ENCODE results near the gene ZNF526. TPM values are rescaled to one million over a fixed set of nuclear protein-coding genes. Genes with fewer than 3 reads are reported as not detected.

ZNF526 gene
- total RNA-seq, 2 donors from 2014 or later, result 4.9 to 6.0 TPM

GRCh38 chr19:42225718-42226292, 5.7 kb downstream of the ZNF526 start:
- Histone ChIP-seq H3K9me3 (no peaks in the 10 kb centered on the region), H3K4me1 (peaks cover 9% of the 10 kb centered on the region)

GRCh38 chr19:42226886-42227285, 6.8 kb downstream of the ZNF526 start:
- no peak for ATAC-seq
- intact Hi-C loops (cut with DNase I), result no loop called here
- WGBS, 2 donors, result 56% methylated on average over 1 of the region's 1 CpG; no CpG with 5 or more reads in 1 of the 2 donors
- Histone ChIP-seq H3K36me3 (replicated peaks in 1 of 2; ENCODE audit: insufficient read depth in 1 of 2, low read depth in 2 of 2) (peaks cover 4 to 27% of the 10 kb centered on the region in 2 donors), H3K27me3 (no peaks in the 10 kb centered on the region), H3K27ac (no peak overlapping the region), H3K9me3 (no peaks in the 10 kb centered on the region), H3K4me3 (no peak overlapping the region), H3K4me1 (no peaks in the 10 kb centered on the region)
- DNase-seq, result no peak
- TF ChIP-seq POLR2A (IDR thresholded peaks at IDR 0.05) (no peak), CTCF (IDR thresholded peaks at IDR 0.05) (no peak)

More at GRCh38 chr19:42225718-42226292, 5.7 kb downstream of the ZNF526 start:
- ATAC-seq (no peak), DNase-seq (no peak)
- no peaks in the 10 kb centered on the region for H3K27me3 ChIP-seq
- 96 to 97% methylated on average over 21 to 32 of the region's 33 CpGs for WGBS, 2 donors
- no peak overlapping the region for H3K27ac ChIP-seq
- no peak for TF ChIP-seq CTCF (IDR thresholded peaks at IDR 0.05)
- TF ChIP-seq POLR2A (IDR thresholded peaks at IDR 0.05), result no peak
- H3K4me3 ChIP-seq, result no peak overlapping the region
- H3K36me3 ChIP-seq (replicated peaks in 1 of 2; ENCODE audit: insufficient read depth in 1 of 2, low read depth in 2 of 2), result peaks cover 0 to 23% of the 10 kb centered on the region in 2 donors
- intact Hi-C loops (cut with DNase I), result no loop called here

- H3K9me3 ChIP-seq, result no peaks in the 10 kb centered on the region
- no peak overlapping the region for H3K27ac ChIP-seq
- no peak for ATAC-seq
- H3K4me3 ChIP-seq, result no peak overlapping the region
- intact Hi-C loops (cut with DNase I), result no loop called here
- no peaks in the 10 kb centered on the region for H3K27me3 ChIP-seq
- peaks cover 4 to 27% of the 10 kb centered on the region in 2 donors for H3K36me3 ChIP-seq (replicated peaks in 1 of 2; ENCODE audit: insufficient read depth in 1 of 2, low read depth in 2 of 2)
- 65 to 70% methylated on average over 3 to 4 of the region's 4 CpGs for WGBS, 2 donors
- no peak for TF ChIP-seq CTCF (IDR thresholded peaks at IDR 0.05)
- no peak for TF ChIP-seq POLR2A (IDR thresholded peaks at IDR 0.05)
- DNase-seq, result no peak
- H3K4me1 ChIP-seq, result no peaks in the 10 kb centered on the region
Measured at GRCh38 chr19:42228641-42229040, 8.5 kb downstream of the ZNF526 start.

GRCh38 chr19:42229301-42229854, 9.3 kb downstream of the ZNF526 start:
- Histone ChIP-seq H3K9me3 (no peaks in the 10 kb centered on the region), H3K27ac (no peak overlapping the region), H3K27me3 (no peaks in the 10 kb centered on the region), H3K4me3 (no peak overlapping the region), H3K36me3 (replicated peaks in 1 of 2; ENCODE audit: insufficient read depth in 1 of 2, low read depth in 2 of 2) (peaks cover 10 to 25% of the 10 kb centered on the region in 2 donors), H3K4me1 (no peaks in the 10 kb centered on the region)
- ATAC-seq, result no peak
- DNase-seq, result no peak
- intact Hi-C loops (cut with DNase I), result no loop called here
- WGBS, 2 donors, result 64 to 68% methylated on average over 4 of the region's 4 CpGs
- no peak for TF ChIP-seq CTCF (IDR thresholded peaks at IDR 0.05)
- TF ChIP-seq POLR2A (IDR thresholded peaks at IDR 0.05), result no peak

- Histone ChIP-seq H3K27me3 (no peaks in the 10 kb centered on the region), H3K9me3 (no peaks in the 10 kb centered on the region), H3K27ac (no peak overlapping the region), H3K4me3 (no peak overlapping the region), H3K4me1 (no peaks in the 10 kb centered on the region), H3K36me3 (replicated peaks in 1 of 2; ENCODE audit: insufficient read depth in 1 of 2, low read depth in 2 of 2) (peaks cover 11 to 21% of the 10 kb centered on the region in 2 donors)
- 36 to 64% methylated on average over 6 to 8 of the region's 8 CpGs for WGBS, 2 donors
- DNase-seq (no peak), ATAC-seq (no peak)
- intact Hi-C loops (cut with DNase I), result no loop called here
- TF ChIP-seq CTCF (IDR thresholded peaks at IDR 0.05) (no peak), POLR2A (IDR thresholded peaks at IDR 0.05) (no peak)
Measured at GRCh38 chr19:42229855-42230351, 9.8 kb downstream of the ZNF526 start.

Data from body of pancreas (tissue), 4 donors.